NB4 (cell line): ENCODE measurements around the gene DOCK4.

ENCODE experiments used
- DNase-seq: peaks from one replicate; pipeline ENCODE4 v3.0.0; 2010; ENCODE audit warnings: low read depth
- H3K4me3 ChIP-seq: one replicate; pipeline ENCODE4 v1.5.1; 2011; ENCODE audit warnings: mild to moderate bottlenecking, low read depth, low read length, moderate library complexity
- MAX ChIP-seq: IDR thresholded peaks from 2 replicates; pipeline ENCODE4 v1.6.1; 2011; ENCODE audit warnings: low read depth, low read length
- MYC ChIP-seq: IDR thresholded peaks from 2 replicates; pipeline ENCODE4 v1.6.1; 2011; ENCODE audit warnings: low read depth, low read length
- POLR2A ChIP-seq: IDR thresholded peaks from 2 replicates; pipeline ENCODE4 v1.6.1; 2011; ENCODE audit warnings: mild to moderate bottlenecking; ENCODE audit not compliant: insufficient read length; ENCODE audit errors: extremely low read depth
- TF ChIP-seq, protein P1 (sequence below): IDR thresholded peaks from one replicate; pipeline ENCODE4 v1.5.1; 2012; ENCODE audit warnings: low read depth, low read length

The DOCK4 gene

GRCh38 chr7:111975346-111975745 lies 230.9 kb downstream of the DOCK4 start:
- no peak overlapping the region for H3K4me3 ChIP-seq
- DNase-seq: no peak
- TF ChIP-seq, protein P1, sequence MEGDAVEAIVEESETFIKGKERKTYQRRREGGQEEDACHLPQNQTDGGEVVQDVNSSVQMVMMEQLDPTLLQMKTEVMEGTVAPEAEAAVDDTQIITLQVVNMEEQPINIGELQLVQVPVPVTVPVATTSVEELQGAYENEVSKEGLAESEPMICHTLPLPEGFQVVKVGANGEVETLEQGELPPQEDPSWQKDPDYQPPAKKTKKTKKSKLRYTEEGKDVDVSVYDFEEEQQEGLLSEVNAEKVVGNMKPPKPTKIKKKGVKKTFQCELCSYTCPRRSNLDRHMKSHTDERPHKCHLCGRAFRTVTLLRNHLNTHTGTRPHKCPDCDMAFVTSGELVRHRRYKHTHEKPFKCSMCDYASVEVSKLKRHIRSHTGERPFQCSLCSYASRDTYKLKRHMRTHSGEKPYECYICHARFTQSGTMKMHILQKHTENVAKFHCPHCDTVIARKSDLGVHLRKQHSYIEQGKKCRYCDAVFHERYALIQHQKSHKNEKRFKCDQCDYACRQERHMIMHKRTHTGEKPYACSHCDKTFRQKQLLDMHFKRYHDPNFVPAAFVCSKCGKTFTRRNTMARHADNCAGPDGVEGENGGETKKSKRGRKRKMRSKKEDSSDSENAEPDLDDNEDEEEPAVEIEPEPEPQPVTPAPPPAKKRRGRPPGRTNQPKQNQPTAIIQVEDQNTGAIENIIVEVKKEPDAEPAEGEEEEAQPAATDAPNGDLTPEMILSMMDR: no peak
- no peak for TF ChIP-seq MAX
- no peak for TF ChIP-seq POLR2A
- no peak for TF ChIP-seq MYC

- TF ChIP-seq POLR2A (no peak), MYC (no peak), MAX (no peak)
- TF ChIP-seq, protein P1: no peak
Measured at GRCh38 chr7:111960984-111961383, 245.2 kb downstream of the DOCK4 start.

GRCh38 chr7:111958896-111959295 lies 247.3 kb downstream of the DOCK4 start:
- TF ChIP-seq MYC: no peak
- no peak for TF ChIP-seq MAX
- no peak for TF ChIP-seq POLR2A
- TF ChIP-seq, protein P1: no peak
- DNase-seq: no peak
- H3K4me3 ChIP-seq: no peak overlapping the region

More at GRCh38 chr7:111960984-111961383, 245.2 kb downstream of the DOCK4 start:
- no peak for DNase-seq
- H3K4me3 ChIP-seq: no peak overlapping the region

DNA sequence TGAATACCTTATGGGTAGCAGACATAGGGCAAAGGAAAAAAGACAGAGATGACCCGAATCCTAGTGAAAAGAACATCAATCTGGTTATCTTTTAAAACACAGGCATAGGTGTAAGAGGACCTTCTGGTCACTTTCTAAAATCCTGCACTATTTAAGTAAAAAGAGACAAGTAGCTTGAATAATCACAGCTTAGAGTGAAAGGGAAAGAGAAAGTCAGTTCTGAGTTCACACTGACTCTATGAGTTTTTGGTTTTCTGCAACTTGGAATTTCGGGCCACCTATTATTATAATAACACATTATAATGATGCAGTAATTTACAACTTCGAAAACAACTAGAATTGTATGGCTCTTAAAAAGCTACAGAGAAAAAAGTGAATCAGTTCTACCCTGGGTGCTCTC lies 247.8 kb downstream of the DOCK4 start:
- TF ChIP-seq MAX: no peak
- no peak for TF ChIP-seq MYC
- TF ChIP-seq, protein P1: no peak
- TF ChIP-seq POLR2A: no peak
- no peak overlapping the region for H3K4me3 ChIP-seq
- no peak for DNase-seq

- DNase-seq: no peak
- TF ChIP-seq POLR2A: no peak
- no peak for TF ChIP-seq MAX
- TF ChIP-seq, protein P1: no peak
- no peak for TF ChIP-seq MYC
- H3K4me3 ChIP-seq: no peak overlapping the region
Measured at GRCh38 chr7:111955616-111956015, 250.6 kb downstream of the DOCK4 start.
